Left lung (tissue), 10 donors: Measurements from ENCODE around the gene GNG7. TPM values are rescaled to one million over a fixed set of nuclear protein-coding genes. Genes with fewer than 3 reads are reported as not detected.

Source experiments
- ATAC-seq: fragments of 200-7000 bp; cut with Tn5 transposase; one replicate; pipeline ENCODE4 v1.9.1; 2020; ENCODE audit warnings: moderate library complexity
- DNase-seq, 4 donors: peaks; one replicate each; pipeline ENCODE4 v3.0.0-alpha.2; 2013 to 2020
- H3K27ac ChIP-seq, 2 donors: fragments of 200-600 bp; sonication (generic) in 1 of 2; one replicate each; pipeline versions ENCODE4 v1.5.0 to v1.8.0; 2020 to 2021
- H3K27me3 ChIP-seq, 2 donors: fragments of 200-600 bp; sonication (generic) in 1 of 2; one replicate each; pipeline versions ENCODE4 v1.5.0 to v1.8.0; 2020 to 2021
- H3K36me3 ChIP-seq, 2 donors: fragments of 200-600 bp; sonication (generic) in 1 of 2; one replicate each; pipeline versions ENCODE4 v1.5.0 to v1.8.0; 2020 to 2021
- H3K4me1 ChIP-seq, 2 donors: fragments of 200-600 bp; one replicate each; pipeline ENCODE4 v1.8.0; 2021
- H3K4me3 ChIP-seq, 2 donors: fragments of 200-600 bp; sonication (generic) in 1 of 2; one replicate each; pipeline versions ENCODE4 v1.5.0 to v1.8.0; 2020 to 2021; ENCODE audit warnings: mild to moderate bottlenecking in 1 of 2
- H3K9me3 ChIP-seq, 2 donors: fragments of 200-600 bp; sonication (generic) in 1 of 2; one replicate each; pipeline versions ENCODE4 v1.5.0 to v1.8.0; 2020 to 2021
- CTCF ChIP-seq, 2 donors: fragments of 200-600 bp; sonication (generic) in 1 of 2; IDR thresholded peaks; one replicate each; pipeline versions ENCODE4 v1.5.0 to v1.8.0; 2021; ENCODE audit warnings: antibody characterized with exemption in 2 of 2
- intact Hi-C, 2 donors: fragments of 100-400 bp; cut with DNase I; formaldehyde crosslinking; loops; one replicate each; pipeline versions ENCODE4 v1.11.2 to v1.14.2; 2022
- polyA plus RNA-seq, 6 donors: library from polyadenylated mRNA; unstranded; fragments of 120-200 nt; gene quantifications; one replicate each; pipeline ENCODE4 v1.2.1, GENCODE V29; 2013; ENCODE audit not compliant: insufficient read length in 6 of 6
- total RNA-seq, 2 donors: library from RNA; stranded (reverse); fragmentation: NEBNext Ultra II Directional; extraction: Animal tissue kit (Norgen Biotek cat#: 25700); gene quantifications; one replicate each; pipeline ENCODE4 v1.2.1, GENCODE V29; 2021
- donor health status: DM: no; HTN: yes; CAD: no.
- donor health status: DM: no; HTN: no; CAD: no.

Gene GNG7
- total and polyA plus RNA-seq, 8 donors = 3.8 to 7.1 (median 5.5) TPM

GRCh38 chr19:2516727-2517126 is 185.8 kb downstream of the GNG7 start:
- peak in 1 of 4 donors; percentile 50 for DNase-seq
- ATAC-seq = no peak
- TF ChIP-seq CTCF (IDR thresholded peaks at IDR 0.05) = no peak
- Histone ChIP-seq H3K4me3 (no peak overlapping the region), H3K27me3 (no peaks in the 10 kb centered on the region), H3K36me3 (no peaks in the 10 kb centered on the region), H3K9me3 (no peaks in the 10 kb centered on the region), H3K4me1 (no peaks in the 10 kb centered on the region), H3K27ac (no peak overlapping the region)
- intact Hi-C loops = no loop called here

GRCh38 chr19:2514981-2515518 is 187.4 kb downstream of the GNG7 start:
- H3K27ac ChIP-seq = no peak overlapping the region
- DNase-seq = peak in 1 of 4 donors; percentile 61
- H3K27me3 ChIP-seq = no peaks in the 10 kb centered on the region
- ATAC-seq = no peak
- H3K36me3 ChIP-seq = no peaks in the 10 kb centered on the region
- intact Hi-C loops = no loop called here
- H3K4me1 ChIP-seq = no peaks in the 10 kb centered on the region
- TF ChIP-seq CTCF (IDR thresholded peaks at IDR 0.05) = no peak
- no peaks in the 10 kb centered on the region for H3K9me3 ChIP-seq
- no peak overlapping the region for H3K4me3 ChIP-seq

- peak in 1 of 4 donors; percentile 55 for DNase-seq
- Histone ChIP-seq H3K4me1 (peaks cover 0 to 4% of the 10 kb centered on the region in 2 donors), H3K9me3 (no peaks in the 10 kb centered on the region), H3K27me3 (no peaks in the 10 kb centered on the region), H3K27ac (no peak overlapping the region), H3K4me3 (no peak overlapping the region), H3K36me3 (no peaks in the 10 kb centered on the region)
- intact Hi-C loops = no loop called here
- TF ChIP-seq CTCF (IDR thresholded peaks at IDR 0.05) = no peak
- peak; percentile 64 for ATAC-seq
Observed at GRCh38 chr19:2512523-2513431, 189.7 kb downstream of the GNG7 start.

- intact Hi-C loops = no loop called here
- Histone ChIP-seq H3K9me3 (no peaks in the 10 kb centered on the region), H3K4me3 (no peak overlapping the region), H3K36me3 (no peaks in the 10 kb centered on the region), H3K27me3 (no peaks in the 10 kb centered on the region), H3K4me1 (peaks cover 0 to 12% of the 10 kb centered on the region in 2 donors), H3K27ac (no peak overlapping the region)
- ATAC-seq = no peak
- DNase-seq = peak in 1 of 4 donors; percentile 65
- TF ChIP-seq CTCF (IDR thresholded peaks at IDR 0.05) = no peak
Observed at GRCh38 chr19:2511991-2512390, 190.5 kb downstream of the GNG7 start.

GRCh38 chr19:2511570-2511969 is 190.9 kb downstream of the GNG7 start:
- Histone ChIP-seq H3K27ac (no peak overlapping the region), H3K36me3 (no peaks in the 10 kb centered on the region), H3K27me3 (no peaks in the 10 kb centered on the region), H3K9me3 (no peaks in the 10 kb centered on the region), H3K4me1 (peaks cover 0 to 17% of the 10 kb centered on the region in 2 donors), H3K4me3 (no peak overlapping the region)
- ATAC-seq (no peak), DNase-seq (peak in 1 of 4 donors; percentile 64)
- intact Hi-C loops = no loop called here
- no peak for TF ChIP-seq CTCF (IDR thresholded peaks at IDR 0.05)
